ENCODE results near the gene NRG2. TPM values are rescaled to one million over a fixed set of nuclear protein-coding genes. Genes with fewer than 3 reads are reported as not detected.

Gene NRG2
- polyA plus RNA-seq, 1 experiment: not detected

- DNase-seq (ENCODE audit: low read depth): no peak
- TF ChIP-seq CTCF (IDR thresholded peaks at IDR 0.05; ENCODE audit: insufficient read depth, low read depth, low read length): no peak
- ChIA-PET CTCF (interaction anchor here (6.3 kb wide), 1 partner anchor 14 kb away, joined by 47 read pairs; no protein-coding TSS in a partner anchor), POLR2A (interaction anchor here (0.5 kb wide), 1 partner anchor 17 kb away, joined by 3 read pairs; no protein-coding TSS in a partner anchor)
- Histone ChIP-seq H3K36me3 (ENCODE audit: control insufficient read depth, insufficient read depth, low read length) (no peaks in the 10 kb centered on the region), H3K4me3 (ENCODE audit: low read depth, low read length) (no peak overlapping the region), H3K27me3 (ENCODE audit: control insufficient read depth, insufficient read depth, low read length) (peaks cover 25% of the 10 kb centered on the region)
Observed at GRCh38 chr5:139955053-139955605, 88.0 kb downstream of the NRG2 start.

GRCh38 chr5:139954462-139954861 is 88.6 kb downstream of the NRG2 start:
- no peak overlapping the region for H3K4me3 ChIP-seq (ENCODE audit: low read depth, low read length)
- peaks cover 27% of the 10 kb centered on the region for H3K27me3 ChIP-seq (ENCODE audit: control insufficient read depth, insufficient read depth, low read length)
- ChIA-PET CTCF (interaction anchor here (6.3 kb wide), 1 partner anchor 15 kb away, joined by 47 read pairs; no protein-coding TSS in a partner anchor), POLR2A (no interaction called here)
- H3K36me3 ChIP-seq (ENCODE audit: control insufficient read depth, insufficient read depth, low read length): no peaks in the 10 kb centered on the region
- DNase-seq (ENCODE audit: low read depth): no peak
- TF ChIP-seq CTCF (IDR thresholded peaks at IDR 0.05; ENCODE audit: insufficient read depth, low read depth, low read length): no peak

- ChIA-PET POLR2A (no interaction called here), CTCF (interaction anchor here (6.3 kb wide), 1 partner anchor 15 kb away, joined by 47 read pairs; no protein-coding TSS in a partner anchor)
- Histone ChIP-seq H3K4me3 (ENCODE audit: low read depth, low read length) (no peak overlapping the region), H3K36me3 (ENCODE audit: control insufficient read depth, insufficient read depth, low read length) (no peaks in the 10 kb centered on the region), H3K27me3 (ENCODE audit: control insufficient read depth, insufficient read depth, low read length) (peaks cover 27% of the 10 kb centered on the region)
- no peak for DNase-seq (ENCODE audit: low read depth)
- no peak for TF ChIP-seq CTCF (IDR thresholded peaks at IDR 0.05; ENCODE audit: insufficient read depth, low read depth, low read length)
Observed at GRCh38 chr5:139954022-139954421, 89.1 kb downstream of the NRG2 start.

- POLR2A ChIA-PET: no interaction called here
- no peak for TF ChIP-seq CTCF (IDR thresholded peaks at IDR 0.05; ENCODE audit: insufficient read depth, low read depth, low read length)
- Histone ChIP-seq H3K4me3 (ENCODE audit: low read depth, low read length) (no peak overlapping the region), H3K27me3 (ENCODE audit: control insufficient read depth, insufficient read depth, low read length) (peaks cover 26% of the 10 kb centered on the region), H3K36me3 (ENCODE audit: control insufficient read depth, insufficient read depth, low read length) (no peaks in the 10 kb centered on the region)
- no peak for DNase-seq (ENCODE audit: low read depth)
- CTCF ChIA-PET: no interaction called here
Observed at GRCh38 chr5:139952574-139952973, 90.5 kb downstream of the NRG2 start.

GRCh38 chr5:139951983-139952382 is 91.1 kb downstream of the NRG2 start:
- peaks cover 26% of the 10 kb centered on the region for H3K27me3 ChIP-seq (ENCODE audit: control insufficient read depth, insufficient read depth, low read length)
- CTCF ChIA-PET: no interaction called here
- no peak for DNase-seq (ENCODE audit: low read depth)
- H3K36me3 ChIP-seq (ENCODE audit: control insufficient read depth, insufficient read depth, low read length): no peaks in the 10 kb centered on the region
- POLR2A ChIA-PET: no interaction called here
- no peak overlapping the region for H3K4me3 ChIP-seq (ENCODE audit: low read depth, low read length)
- TF ChIP-seq CTCF (IDR thresholded peaks at IDR 0.05; ENCODE audit: insufficient read depth, low read depth, low read length): no peak

Measured in BJ (cell line).